GM06990 (cell line): Measurements from ENCODE around the gene EEF2K.
"Not testable (repeated sequence)": the region's sequence is repeated elsewhere in the genome, so short reads cannot be mapped to it uniquely, and the experiment has no call there.

Experiments used
- DNase-seq: peaks from one replicate; pipeline ENCODE4 v3.0.0-alpha.2; 2011; ENCODE audit not compliant: insufficient read length; ENCODE audit errors: extremely low read depth
- H3K27me3 ChIP-seq: replicated peaks from 2 replicates; pipeline ENCODE4 v1.6.0; 2011; ENCODE audit warnings: low read length; ENCODE audit not compliant: control insufficient read depth, insufficient read depth
- H3K36me3 ChIP-seq: 2 replicates; pipeline ENCODE4 v1.5.1; 2011; ENCODE audit warnings: low read length; ENCODE audit not compliant: control insufficient read depth, insufficient read depth
- H3K4me3 ChIP-seq: replicated peaks from 2 replicates; pipeline ENCODE4 v1.5.1; 2011; ENCODE audit warnings: low read depth, mild to moderate bottlenecking, control low read depth, low read length
- TF ChIP-seq, protein P1 (sequence below): IDR thresholded peaks from 2 replicates; pipeline ENCODE4 v1.5.1; 2011; ENCODE audit warnings: low read length, control low read depth, mild to moderate bottlenecking, inconsistent platforms; ENCODE audit not compliant: insufficient read depth, poor library complexity, severe bottlenecking

The EEF2K gene

DNA sequence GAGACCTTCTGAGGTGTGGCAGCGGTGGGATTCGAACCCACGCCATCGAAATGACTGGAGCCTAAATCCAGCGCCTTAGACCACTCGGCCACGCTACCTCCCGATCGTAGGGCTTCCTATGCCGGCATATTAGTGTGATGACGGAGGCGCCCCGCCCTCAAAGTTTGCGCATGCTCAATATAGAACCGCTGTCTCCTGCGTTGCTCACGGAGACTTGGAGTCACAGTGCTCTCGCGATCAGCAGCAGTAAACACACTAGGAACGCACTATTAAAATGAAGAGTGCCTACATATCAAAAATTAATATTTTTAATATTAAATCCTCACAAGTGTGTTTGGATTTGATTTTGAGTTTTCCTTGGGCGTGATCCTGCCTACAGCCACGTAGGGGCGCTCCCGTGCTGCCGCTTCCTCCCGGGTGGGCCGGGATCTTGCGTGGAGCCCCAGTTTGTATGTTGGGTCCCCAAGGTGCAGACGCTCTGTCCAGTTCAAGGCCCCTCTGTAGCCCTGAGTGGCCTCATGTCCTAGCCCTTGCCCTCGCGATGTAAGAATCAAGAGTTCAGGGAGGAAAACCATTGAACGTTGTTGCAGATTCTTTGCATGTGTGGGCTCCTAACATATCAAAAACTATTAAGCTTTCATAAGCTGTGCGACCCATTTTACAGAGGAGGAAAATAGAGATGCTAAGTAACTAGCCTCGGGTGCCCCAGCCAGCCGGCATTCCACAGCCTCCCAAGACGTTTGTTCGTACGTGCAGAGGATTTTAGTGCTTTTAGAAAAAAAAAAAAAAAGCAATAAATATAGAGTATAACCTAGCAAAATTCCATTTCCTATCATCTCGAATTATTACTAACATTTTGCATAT, 10.2 kb upstream of the EEF2K start:
- peak overlapping the region; percentile 66 for H3K4me3 ChIP-seq
- TF ChIP-seq, protein P1, sequence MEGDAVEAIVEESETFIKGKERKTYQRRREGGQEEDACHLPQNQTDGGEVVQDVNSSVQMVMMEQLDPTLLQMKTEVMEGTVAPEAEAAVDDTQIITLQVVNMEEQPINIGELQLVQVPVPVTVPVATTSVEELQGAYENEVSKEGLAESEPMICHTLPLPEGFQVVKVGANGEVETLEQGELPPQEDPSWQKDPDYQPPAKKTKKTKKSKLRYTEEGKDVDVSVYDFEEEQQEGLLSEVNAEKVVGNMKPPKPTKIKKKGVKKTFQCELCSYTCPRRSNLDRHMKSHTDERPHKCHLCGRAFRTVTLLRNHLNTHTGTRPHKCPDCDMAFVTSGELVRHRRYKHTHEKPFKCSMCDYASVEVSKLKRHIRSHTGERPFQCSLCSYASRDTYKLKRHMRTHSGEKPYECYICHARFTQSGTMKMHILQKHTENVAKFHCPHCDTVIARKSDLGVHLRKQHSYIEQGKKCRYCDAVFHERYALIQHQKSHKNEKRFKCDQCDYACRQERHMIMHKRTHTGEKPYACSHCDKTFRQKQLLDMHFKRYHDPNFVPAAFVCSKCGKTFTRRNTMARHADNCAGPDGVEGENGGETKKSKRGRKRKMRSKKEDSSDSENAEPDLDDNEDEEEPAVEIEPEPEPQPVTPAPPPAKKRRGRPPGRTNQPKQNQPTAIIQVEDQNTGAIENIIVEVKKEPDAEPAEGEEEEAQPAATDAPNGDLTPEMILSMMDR = peak; percentile 90
- H3K36me3 ChIP-seq = no peaks in the 10 kb centered on the region
- H3K27me3 ChIP-seq = no peaks in the 10 kb centered on the region
- DNase-seq = peak; percentile 87

DNA sequence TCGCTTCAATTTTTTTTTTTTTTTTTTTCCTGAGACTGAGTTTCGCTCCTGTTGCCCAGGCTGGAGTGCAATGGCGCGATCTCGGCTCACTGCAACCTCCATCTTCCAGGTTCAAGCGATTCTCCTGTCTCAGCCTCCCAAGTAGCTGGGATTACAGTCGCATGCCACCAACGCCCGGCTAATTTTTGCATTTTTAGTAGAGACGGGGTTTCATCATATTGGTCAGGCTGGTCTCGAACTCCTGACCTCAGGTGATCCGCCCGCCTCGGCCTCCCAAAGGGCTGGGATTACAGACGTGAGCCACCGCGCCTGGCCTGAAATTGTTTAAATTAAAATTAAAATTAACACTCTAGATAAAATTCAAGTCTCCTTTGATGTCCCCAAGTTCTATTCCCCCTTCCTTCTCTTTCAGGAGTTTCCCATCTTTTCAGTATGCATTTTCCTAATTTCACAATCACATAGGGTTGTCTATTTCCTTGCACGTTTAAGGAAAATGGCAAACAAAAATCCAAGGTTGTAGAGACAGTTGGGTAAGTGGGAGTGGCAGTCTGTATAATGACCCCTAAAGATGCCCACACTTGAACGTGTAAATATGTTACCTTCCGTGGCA, 9.4 kb upstream of the EEF2K start:
- H3K27me3 ChIP-seq, DNase-seq, H3K36me3 ChIP-seq, H3K4me3 ChIP-seq: not testable (repeated sequence)

DNA sequence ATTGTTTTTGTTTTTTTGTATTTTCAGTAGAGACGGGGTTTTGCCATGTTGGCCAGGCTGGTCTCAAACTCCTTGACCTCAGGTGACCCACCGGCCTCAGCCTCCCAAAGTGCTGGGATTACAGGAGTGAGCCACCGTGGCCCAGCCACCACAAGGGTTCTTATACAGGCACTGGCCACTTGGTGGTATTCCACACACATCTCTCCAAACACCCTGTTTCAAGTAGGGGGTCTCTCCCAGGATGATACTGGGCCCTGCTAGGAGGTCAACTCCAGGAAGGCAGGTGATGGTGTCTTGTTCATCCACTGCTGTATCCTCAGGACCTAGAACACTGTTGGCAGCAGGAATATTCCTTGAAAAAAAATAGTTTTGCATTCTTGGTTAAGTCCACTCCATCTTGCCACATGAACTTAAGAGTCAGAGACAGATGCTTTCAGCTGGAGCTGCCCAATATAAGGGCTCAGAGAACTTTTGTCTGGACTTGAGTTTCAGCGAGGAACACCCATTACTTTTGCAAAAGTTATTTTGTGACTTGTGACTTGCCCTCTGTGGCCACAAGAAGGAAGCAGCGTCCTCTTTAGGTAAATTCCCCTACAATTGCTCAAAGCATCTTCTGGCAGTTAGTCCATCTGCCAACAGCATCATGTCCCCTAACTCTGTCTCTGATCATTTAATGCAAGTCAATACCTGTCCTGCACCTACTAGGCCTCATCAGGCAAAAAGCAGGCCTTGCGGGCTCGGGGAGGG, 7.4 kb upstream of the EEF2K start:
- no peak for DNase-seq
- no peak overlapping the region for H3K4me3 ChIP-seq
- TF ChIP-seq, protein P1 = no peak
- H3K27me3 ChIP-seq = no peaks in the 10 kb centered on the region
- no peaks in the 10 kb centered on the region for H3K36me3 ChIP-seq

DNA sequence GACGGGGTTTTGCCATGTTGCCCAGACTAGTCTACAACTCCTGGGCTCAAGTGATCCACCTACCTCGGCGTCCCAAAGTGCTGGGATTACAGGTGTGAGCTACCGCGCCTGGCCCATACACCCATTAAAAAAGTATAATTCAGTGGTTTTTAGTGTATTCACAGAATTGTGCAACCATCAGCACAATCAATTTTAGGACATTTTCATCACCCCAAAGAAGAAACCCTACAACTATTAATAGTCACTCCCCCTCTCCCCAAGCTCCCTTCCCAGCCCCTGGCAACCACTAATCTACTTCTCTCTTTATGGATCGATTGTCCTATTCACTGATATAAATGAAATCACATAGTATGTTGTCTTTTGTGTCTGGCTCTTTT, 3.8 kb upstream of the EEF2K start:
- Histone ChIP-seq H3K4me3 (no peak overlapping the region), H3K36me3 (no peaks in the 10 kb centered on the region), H3K27me3 (no peaks in the 10 kb centered on the region)
- DNase-seq = no peak
- TF ChIP-seq, protein P1 = no peak

DNA sequence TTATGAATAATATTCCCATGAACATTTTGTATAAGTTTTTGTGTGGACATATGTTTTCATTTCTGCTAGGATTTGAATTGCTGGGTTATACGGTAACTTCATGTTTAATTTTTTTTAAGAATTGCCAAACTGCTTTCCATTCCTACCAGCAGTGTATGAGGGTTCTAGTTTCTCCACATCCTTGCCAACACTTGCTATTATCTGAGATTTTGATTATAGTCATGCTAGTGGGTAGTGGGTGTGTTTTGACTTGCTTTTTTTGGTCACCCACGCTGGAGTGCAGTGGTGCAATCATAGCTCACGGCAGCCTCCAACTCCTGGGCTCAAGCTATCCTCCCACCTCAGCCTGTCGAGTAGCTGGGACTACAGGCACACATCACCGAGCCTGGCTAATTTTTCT, 3.0 kb upstream of the EEF2K start:
- TF ChIP-seq, protein P1 = no peak
- Histone ChIP-seq H3K4me3 (no peak overlapping the region), H3K27me3 (no peaks in the 10 kb centered on the region), H3K36me3 (no peaks in the 10 kb centered on the region)
- no peak for DNase-seq

DNA sequence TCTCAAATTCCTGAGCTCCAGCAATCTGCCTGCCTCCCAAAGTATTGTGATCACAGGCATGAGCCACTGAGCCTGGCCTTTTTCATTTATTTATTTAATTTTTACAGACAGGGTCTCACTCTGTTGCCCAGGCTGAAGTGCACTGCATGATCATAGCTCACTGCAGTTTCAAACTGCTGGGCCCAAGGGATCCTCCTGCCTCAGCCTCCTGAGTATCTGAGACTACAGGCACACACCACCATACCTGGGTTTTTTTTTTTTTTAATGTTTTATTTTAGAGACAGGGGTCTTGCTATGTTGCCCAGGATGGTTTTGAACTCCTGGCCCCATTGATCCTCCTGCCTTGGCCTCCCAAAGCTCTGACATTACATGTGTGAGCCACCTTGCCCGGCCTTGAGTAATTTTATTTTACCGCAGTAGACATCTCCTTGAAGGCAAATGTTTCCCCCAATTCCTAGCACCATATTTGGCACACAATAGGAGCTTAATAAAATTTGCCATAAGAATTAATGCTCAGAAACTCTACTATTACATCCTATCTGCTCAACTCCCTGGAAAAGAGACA, 1.9 kb upstream of the EEF2K start:
- no peaks in the 10 kb centered on the region for H3K27me3 ChIP-seq
- no peak for DNase-seq
- no peaks in the 10 kb centered on the region for H3K36me3 ChIP-seq

More for the DNA sequence above, 1.9 kb upstream of the EEF2K start:
- H3K4me3 ChIP-seq = no peak overlapping the region
- TF ChIP-seq, protein P1 = no peak
